C4-2B (cell line): ENCODE data around the gene CEMIP.

Experiments
- H3K27ac ChIP-seq: fragments of 450-650 bp; 2 replicates; pipeline ENCODE4 v1.5.1; 2017
- ZFX ChIP-seq: fragments of 450-650 bp; IDR thresholded peaks from 2 replicates; pipeline ENCODE4 v1.6.1; 2017
- TF ChIP-seq, protein P1 (sequence below): fragments of 450-650 bp; conservative IDR thresholded peaks from 2 replicates; pipeline ENCODE4 v1.5.1; 2017; ENCODE audit warnings: mild to moderate bottlenecking

Gene CEMIP

DNA sequence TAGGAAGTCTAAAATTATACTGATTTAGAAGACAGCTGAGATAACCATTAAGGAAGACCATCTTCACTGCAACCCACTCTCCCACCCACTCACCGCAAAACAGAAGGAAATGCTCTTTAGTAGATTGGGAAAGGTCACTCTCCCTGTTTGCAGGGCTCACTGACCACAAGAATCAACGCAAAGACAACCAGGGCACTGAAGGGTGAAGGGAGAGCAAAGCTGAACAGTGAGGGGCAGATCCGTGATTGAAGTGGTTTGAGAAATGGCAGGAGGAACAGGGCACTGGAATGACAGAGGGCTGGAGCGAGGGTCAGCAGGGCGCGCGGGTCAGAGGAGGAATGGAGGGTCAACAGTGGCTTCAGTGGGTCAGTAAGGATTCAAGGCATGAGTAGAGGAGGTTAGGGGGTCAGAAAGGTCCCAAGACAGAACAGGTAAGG, 209.9 kb downstream of the CEMIP start:
- no peak for TF ChIP-seq ZFX
- TF ChIP-seq, protein P1, sequence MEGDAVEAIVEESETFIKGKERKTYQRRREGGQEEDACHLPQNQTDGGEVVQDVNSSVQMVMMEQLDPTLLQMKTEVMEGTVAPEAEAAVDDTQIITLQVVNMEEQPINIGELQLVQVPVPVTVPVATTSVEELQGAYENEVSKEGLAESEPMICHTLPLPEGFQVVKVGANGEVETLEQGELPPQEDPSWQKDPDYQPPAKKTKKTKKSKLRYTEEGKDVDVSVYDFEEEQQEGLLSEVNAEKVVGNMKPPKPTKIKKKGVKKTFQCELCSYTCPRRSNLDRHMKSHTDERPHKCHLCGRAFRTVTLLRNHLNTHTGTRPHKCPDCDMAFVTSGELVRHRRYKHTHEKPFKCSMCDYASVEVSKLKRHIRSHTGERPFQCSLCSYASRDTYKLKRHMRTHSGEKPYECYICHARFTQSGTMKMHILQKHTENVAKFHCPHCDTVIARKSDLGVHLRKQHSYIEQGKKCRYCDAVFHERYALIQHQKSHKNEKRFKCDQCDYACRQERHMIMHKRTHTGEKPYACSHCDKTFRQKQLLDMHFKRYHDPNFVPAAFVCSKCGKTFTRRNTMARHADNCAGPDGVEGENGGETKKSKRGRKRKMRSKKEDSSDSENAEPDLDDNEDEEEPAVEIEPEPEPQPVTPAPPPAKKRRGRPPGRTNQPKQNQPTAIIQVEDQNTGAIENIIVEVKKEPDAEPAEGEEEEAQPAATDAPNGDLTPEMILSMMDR, result no peak
- H3K27ac ChIP-seq, result peak overlapping the region; percentile 81

DNA sequence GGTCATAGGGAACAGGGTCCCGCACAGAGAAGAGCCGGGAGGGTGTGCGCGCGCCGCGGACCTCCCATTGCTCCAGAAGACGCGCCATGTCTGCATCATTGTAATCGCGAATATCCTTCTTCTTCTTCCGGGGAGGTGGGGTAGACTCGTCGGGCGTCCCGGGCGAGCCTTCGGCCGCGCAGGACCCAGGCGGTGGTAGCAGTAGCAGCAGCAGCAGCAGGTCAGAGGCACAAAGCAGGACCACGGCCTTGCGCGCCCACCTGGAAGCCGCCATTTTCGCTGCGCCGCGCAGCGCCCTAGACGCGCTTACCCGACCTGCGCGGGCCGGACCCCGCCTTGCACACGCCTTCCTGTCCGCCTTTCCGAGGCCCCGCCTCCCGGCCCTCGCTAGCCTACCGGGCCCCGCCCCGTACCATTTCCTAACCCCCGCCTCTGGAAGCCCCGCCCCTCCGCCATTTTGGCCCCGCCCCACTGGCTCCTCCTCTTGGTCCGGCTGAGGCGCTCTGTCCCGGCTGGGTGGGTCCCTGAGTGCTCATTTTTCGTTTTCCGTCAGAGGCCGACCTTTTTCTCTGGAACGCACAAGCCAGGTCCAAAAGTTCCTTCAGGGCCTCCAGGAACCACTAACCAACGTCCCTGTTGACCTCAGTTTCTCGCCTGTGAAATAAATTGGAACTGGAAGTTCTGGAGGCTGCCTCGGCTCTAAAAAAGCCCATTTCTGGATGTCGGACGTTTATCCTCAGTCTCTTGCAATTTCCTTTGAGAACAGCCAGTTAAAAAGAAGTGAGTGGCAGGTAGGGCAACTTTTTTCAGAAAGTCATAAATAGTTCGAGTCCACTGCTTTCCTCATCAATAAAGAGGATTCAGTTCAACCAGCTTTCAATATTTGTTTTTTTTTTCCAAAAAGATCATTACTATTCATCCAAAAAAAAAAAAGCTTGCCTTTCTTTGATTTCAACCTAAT, 210.6 kb downstream of the CEMIP start, which contains the start of gene MESD:
Gene MESD, minus strand, starts transcription at position 302 of the 961 bp plus-strand sequence. Its CDS starts 28 bp downstream, at position 274.
- peak; percentile 51; the same call in 1 of the 2 replicates for TF ChIP-seq ZFX
- TF ChIP-seq, protein P1, result no peak
- peak within 1 kb of the TSS; percentile 81 for H3K27ac ChIP-seq

DNA sequence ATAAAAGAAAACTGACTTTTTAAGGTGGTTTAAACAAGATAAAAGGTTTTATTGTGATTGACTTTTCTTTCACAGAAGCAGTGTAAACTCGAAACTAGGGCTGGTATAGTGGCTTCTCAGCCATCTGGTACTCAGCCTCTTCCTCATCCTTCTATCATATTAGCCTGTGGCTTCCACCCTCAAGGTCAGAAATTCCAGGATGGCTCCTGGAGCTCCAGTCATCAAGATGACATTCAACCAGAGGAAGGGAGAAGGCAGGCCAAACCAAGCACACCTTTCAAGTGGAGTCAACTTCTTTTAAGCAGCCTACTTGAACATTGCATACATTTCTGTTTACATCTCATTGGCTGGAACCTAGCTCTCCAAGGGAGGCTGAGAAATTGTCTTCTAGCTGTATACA, 211.8 kb downstream of the CEMIP start:
- no peak overlapping the region for H3K27ac ChIP-seq
- no peak for TF ChIP-seq ZFX
- TF ChIP-seq, protein P1, result no peak

DNA sequence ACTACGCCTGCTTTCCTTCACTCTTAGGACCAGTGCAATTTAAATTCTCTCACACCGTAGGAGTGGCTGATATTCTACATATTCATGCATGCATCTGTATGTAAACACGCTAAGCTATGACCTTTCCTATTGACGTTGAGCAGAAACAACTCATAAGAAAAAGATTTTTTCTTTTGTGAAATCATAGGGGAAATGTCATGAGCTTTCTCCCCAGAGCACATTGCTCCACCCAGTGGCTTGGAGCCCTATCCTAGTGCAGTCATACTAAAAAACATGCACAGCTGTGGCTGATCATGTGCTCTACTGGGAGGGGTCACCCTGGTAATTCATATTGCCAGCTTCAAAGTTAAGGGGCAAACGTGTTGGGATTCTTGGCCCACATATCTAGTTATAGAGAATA, 212.3 kb downstream of the CEMIP start:
- no peak overlapping the region for H3K27ac ChIP-seq
- no peak for TF ChIP-seq ZFX
- TF ChIP-seq, protein P1, result no peak

DNA sequence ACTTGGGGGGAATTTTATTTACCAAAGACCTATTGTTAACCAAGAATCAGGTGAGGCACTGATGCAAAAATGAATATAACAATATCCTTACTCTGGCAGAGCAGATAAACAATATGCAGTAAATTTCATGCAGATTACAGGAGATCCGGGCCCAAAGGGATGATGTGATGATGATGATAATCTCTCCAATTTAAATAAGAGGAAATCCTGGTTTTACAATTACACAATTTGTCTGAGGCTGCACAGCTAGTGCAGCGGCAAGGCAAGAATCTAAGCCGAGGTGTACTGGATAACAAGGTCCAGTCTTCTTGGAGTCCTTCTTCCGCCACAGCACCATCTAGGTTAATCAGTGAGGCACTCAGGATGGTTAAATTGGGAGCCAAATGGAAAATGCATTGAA, 212.8 kb downstream of the CEMIP start:
- TF ChIP-seq, protein P1, result no peak
- no peak for TF ChIP-seq ZFX
- no peak overlapping the region for H3K27ac ChIP-seq

DNA sequence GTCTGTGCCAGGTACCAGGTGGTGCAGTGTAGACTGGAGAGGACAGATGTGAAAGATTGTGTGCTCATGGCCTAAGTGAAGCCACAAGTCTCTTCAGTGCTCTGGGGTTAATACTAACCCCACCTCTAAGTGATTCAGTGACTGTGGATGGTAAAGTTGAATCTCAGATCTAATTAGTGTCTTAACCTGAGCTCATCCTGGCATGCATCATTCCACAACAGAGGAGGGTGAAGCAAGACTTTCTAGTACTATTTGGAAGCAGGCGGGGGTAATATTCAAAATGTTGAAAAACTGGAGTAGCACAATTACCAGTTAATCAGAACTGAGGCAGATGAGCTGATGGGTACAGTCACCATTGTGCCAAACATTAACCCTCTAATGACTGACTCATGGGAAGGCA, 213.3 kb downstream of the CEMIP start:
- no peak overlapping the region for H3K27ac ChIP-seq
- TF ChIP-seq, protein P1, result no peak
- no peak for TF ChIP-seq ZFX

DNA sequence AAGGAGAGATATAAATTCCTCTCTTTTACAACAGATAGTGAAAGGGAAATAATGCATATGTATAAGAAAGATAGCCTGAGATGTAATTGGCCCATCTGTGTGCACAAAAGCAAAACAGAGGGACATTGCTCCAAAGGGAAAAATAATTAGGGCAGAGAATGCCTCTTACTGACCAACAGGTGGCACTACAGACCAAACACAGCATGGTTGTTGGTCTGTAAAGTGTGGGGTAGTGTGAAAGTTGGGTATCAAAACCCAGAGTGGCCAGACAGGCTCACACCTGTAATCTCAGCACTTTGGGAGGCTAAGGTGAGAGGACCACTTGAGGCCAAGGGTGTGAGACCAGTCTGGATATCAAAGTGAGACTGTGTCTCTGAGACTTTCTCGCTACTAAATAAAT, 217.1 kb downstream of the CEMIP start:
- TF ChIP-seq, protein P1, result peak; percentile 73
- TF ChIP-seq ZFX, result no peak
- H3K27ac ChIP-seq, result no peak overlapping the region
